ENCODE results near the gene SESN3. TPM values are rescaled to one million over a fixed set of nuclear protein-coding genes. Genes with fewer than 3 reads are reported as not detected.
A peak's percentile ranks its signal among the peaks of the same experiment; 100 is the strongest.
"Not testable (repeated sequence)": the region's sequence is repeated elsewhere in the genome, so short reads cannot be mapped to it uniquely, and the experiment has no call there.

SESN3 gene
- total RNA-seq, result 6.0 TPM
- long read RNA-seq, result 0 reads

- peak; percentile 98 for ATAC-seq
These were observed at the start of gene SESN3 for GRCh38 chr11:95231127-95231880. Gene SESN3, minus strand, starts transcription at chr11:95231202. Its CDS starts 342 bp downstream, at chr11:95230860.

GRCh38 chr11:95279921-95280868 is 49.2 kb upstream of the SESN3 start:
- no peak for DNase-seq (ENCODE audit: missing footprints)
- intact Hi-C loops (cut with DNase I), result no loop called here
- no peak for ATAC-seq

More at GRCh38 chr11:95231127-95231880, at the start of gene SESN3:
- peak; percentile 99 for DNase-seq (ENCODE audit: missing footprints)
- intact Hi-C loops (cut with DNase I), result loop anchor here (5.0 kb wide), 4 partner anchors 79 to 476 kb away; partner anchors contain the start of gene SRSF8

GRCh38 chr11:95277868-95278267 is 46.9 kb upstream of the SESN3 start:
- DNase-seq (ENCODE audit: missing footprints) (no peak), ATAC-seq (no peak)
- intact Hi-C loops (cut with DNase I), result no loop called here

- intact Hi-C loops (cut with DNase I), result no loop called here
- DNase-seq (ENCODE audit: missing footprints) (no peak), ATAC-seq (no peak)
These were observed 45.1 kb upstream of the SESN3 start for GRCh38 chr11:95276139-95276538.

- intact Hi-C loops (cut with DNase I); ATAC-seq; DNase-seq (ENCODE audit: missing footprints): not testable (repeated sequence)
These were observed 42.6 kb upstream of the SESN3 start for GRCh38 chr11:95273618-95274017.

GRCh38 chr11:95269036-95269819 is 38.2 kb upstream of the SESN3 start:
- ATAC-seq, result no peak
- intact Hi-C loops (cut with DNase I), result no loop called here
- DNase-seq (ENCODE audit: missing footprints), result no peak

GRCh38 chr11:95268391-95268790 is 37.4 kb upstream of the SESN3 start:
- DNase-seq (ENCODE audit: missing footprints), result no peak
- intact Hi-C loops (cut with DNase I), result no loop called here

GRCh38 chr11:95267601-95268213 is 36.7 kb upstream of the SESN3 start:
- intact Hi-C loops (cut with DNase I), result no loop called here
- ATAC-seq (no peak), DNase-seq (ENCODE audit: missing footprints) (no peak)

More at GRCh38 chr11:95268391-95268790, 37.4 kb upstream of the SESN3 start:
- ATAC-seq, result no peak

GRCh38 chr11:95266751-95267374 is 35.9 kb upstream of the SESN3 start:
- peak; percentile 56 for ATAC-seq
- DNase-seq (ENCODE audit: missing footprints), result no peak
- intact Hi-C loops (cut with DNase I), result no loop called here

- DNase-seq (ENCODE audit: missing footprints), result no peak
- ATAC-seq, result no peak
- intact Hi-C loops (cut with DNase I), result no loop called here
These were observed 33.9 kb upstream of the SESN3 start for GRCh38 chr11:95264881-95265280.

GRCh38 chr11:95262994-95263765 is 32.2 kb upstream of the SESN3 start:
- intact Hi-C loops (cut with DNase I), result no loop called here
- DNase-seq (ENCODE audit: missing footprints) (no peak), ATAC-seq (no peak)

- no peak for ATAC-seq
These were observed 26.5 kb upstream of the SESN3 start for GRCh38 chr11:95257456-95257971.

GRCh38 chr11:95256321-95256779 is 25.3 kb upstream of the SESN3 start:
- intact Hi-C loops (cut with DNase I), result no loop called here
- ATAC-seq, result no peak

More at GRCh38 chr11:95257456-95257971, 26.5 kb upstream of the SESN3 start:
- DNase-seq (ENCODE audit: missing footprints), result no peak
- intact Hi-C loops (cut with DNase I), result no loop called here

GRCh38 chr11:95255251-95256145 is 24.5 kb upstream of the SESN3 start:
- no peak for ATAC-seq
- intact Hi-C loops (cut with DNase I), result no loop called here
- no peak for DNase-seq (ENCODE audit: missing footprints)

More at GRCh38 chr11:95256321-95256779, 25.3 kb upstream of the SESN3 start:
- DNase-seq (ENCODE audit: missing footprints), result no peak

GRCh38 chr11:95254716-95255115 is 23.7 kb upstream of the SESN3 start:
- ATAC-seq, result no peak
- intact Hi-C loops (cut with DNase I), result no loop called here
- DNase-seq (ENCODE audit: missing footprints), result no peak
